Neuronal stem cell (in vitro differentiated cells): ENCODE results near the gene PON1.
A peak's percentile ranks its signal among the peaks of the same experiment; 100 is the strongest.

Source experiments
- DNase-seq: peaks from one replicate; pipeline ENCODE4 v3.0.0-alpha.2; 2013; ENCODE audit warnings: low spot score
- H2AFZ ChIP-seq: one replicate; pipeline ENCODE4 v1.6.1; 2013; ENCODE audit warnings: mild to moderate bottlenecking, low read length, inconsistent platforms
- H2AK5ac ChIP-seq: 2 replicates; pipeline ENCODE4 v1.6.1; 2013; ENCODE audit warnings: low read depth, mild to moderate bottlenecking, inconsistent platforms, low read length, moderate library complexity, mixed read lengths
- H2BK120ac ChIP-seq: 2 replicates; pipeline ENCODE4 v1.6.1; 2013; ENCODE audit warnings: low read depth, mild to moderate bottlenecking, inconsistent platforms, low read length, moderate library complexity, mixed read lengths
- H2BK12ac ChIP-seq: one replicate; pipeline ENCODE4 v1.6.1; 2013; ENCODE audit warnings: low read length, inconsistent platforms
- H2BK15ac ChIP-seq: 2 replicates; pipeline ENCODE4 v1.6.1; 2013; ENCODE audit warnings: mild to moderate bottlenecking, low read length, inconsistent platforms, mixed read lengths
- H2BK5ac ChIP-seq: one replicate; pipeline ENCODE4 v1.6.1; 2013; ENCODE audit warnings: inconsistent platforms, mild to moderate bottlenecking, low read length, moderate library complexity
- H3K14ac ChIP-seq: one replicate; pipeline ENCODE4 v1.6.1; 2013; ENCODE audit warnings: low read length, inconsistent platforms
- H3K18ac ChIP-seq: 2 replicates; pipeline ENCODE4 v1.6.1; 2013; ENCODE audit warnings: low read length, inconsistent platforms
- H3K23ac ChIP-seq: 2 replicates; pipeline ENCODE4 v1.6.1; 2013; ENCODE audit warnings: low read depth, mild to moderate bottlenecking, mixed read lengths, low read length, inconsistent platforms; ENCODE audit not compliant: poor library complexity
- H3K27ac ChIP-seq: replicated peaks from 3 replicates; pipeline ENCODE4 v1.5.1; 2013; ENCODE audit warnings: low read length, inconsistent platforms
- H3K27me3 ChIP-seq, 3 experiments: 2 replicates each; pipeline ENCODE4 v1.6.1; 2013; ENCODE audit warnings: low read length in 3 of 3, mild to moderate bottlenecking in 2 of 3, inconsistent platforms in 1 of 3, low read depth in 1 of 3, mixed read lengths in 1 of 3, moderate library complexity in 1 of 3; ENCODE audit not compliant: control insufficient read depth in 3 of 3, insufficient read depth in 3 of 3
- H3K36me3 ChIP-seq, 2 donors: replicated peaks in 1 of 2; 2 replicates each; pipeline ENCODE4 v1.6.1; 2013; ENCODE audit warnings: low read length in 2 of 2; ENCODE audit not compliant: control insufficient read depth in 2 of 2, insufficient read depth in 2 of 2
- H3K4ac ChIP-seq: 2 replicates; pipeline ENCODE4 v1.6.1; 2013; ENCODE audit warnings: inconsistent platforms, mild to moderate bottlenecking, low read length, moderate library complexity
- H3K4me1 ChIP-seq, 2 donors: 1 replicate in 1 of 2; 2 replicates in 1 of 2; pipeline ENCODE4 v1.6.1; 2013; ENCODE audit warnings: low read length in 2 of 2, low read depth in 1 of 2; ENCODE audit not compliant: control insufficient read depth in 2 of 2, insufficient read depth in 1 of 2
- H3K4me2 ChIP-seq: one replicate; pipeline ENCODE4 v1.6.1; 2013; ENCODE audit warnings: mild to moderate bottlenecking, low read length, inconsistent platforms; ENCODE audit not compliant: insufficient read depth, poor library complexity, severe bottlenecking
- H3K4me3 ChIP-seq, 2 donors: 2 replicates each; pipeline ENCODE4 v1.5.1; 2013; ENCODE audit warnings: low read length in 2 of 2, mild to moderate bottlenecking in 2 of 2, inconsistent platforms in 1 of 2, moderate library complexity in 1 of 2
- H3K79me1 ChIP-seq: one replicate; pipeline ENCODE4 v1.6.1; 2013; ENCODE audit warnings: low read depth, mild to moderate bottlenecking, inconsistent platforms, low read length, moderate library complexity
- H3K9ac ChIP-seq: one replicate; pipeline ENCODE4 v1.6.1; 2013; ENCODE audit warnings: mild to moderate bottlenecking, low read depth, low read length, inconsistent platforms; ENCODE audit not compliant: poor library complexity
- H3K9me3 ChIP-seq, 2 donors: replicated peaks in 1 of 2; 2 replicates each; pipeline versions ENCODE3 to v1.6.1; 2013; ENCODE audit warnings: low read length in 2 of 2, mild to moderate bottlenecking in 2 of 2, inconsistent platforms in 1 of 2, low read depth in 1 of 2, mixed read lengths in 1 of 2, moderate library complexity in 1 of 2; ENCODE audit not compliant: control insufficient read depth in 2 of 2, insufficient read depth in 1 of 2
- H4K8ac ChIP-seq: one replicate; pipeline ENCODE4 v1.6.1; 2013; ENCODE audit warnings: low read depth, mild to moderate bottlenecking, inconsistent platforms, low read length, moderate library complexity
- H4K91ac ChIP-seq: one replicate; pipeline ENCODE4 v1.6.1; 2013; ENCODE audit warnings: low read length, low read depth, mild to moderate bottlenecking, inconsistent platforms; ENCODE audit not compliant: poor library complexity
- WGBS, 2 donors: extraction: QIAGEN DNeasy Blood & Tissue Kit; methylation state at CpG; one replicate each; pipeline ENCODE4 v1.1.7; 2013; ENCODE audit warnings: missing lambda C conversion rate in 2 of 2, mixed read lengths in 1 of 2; ENCODE audit not compliant: insufficient read length in 2 of 2, insufficient replicate concordance in 1 of 2; ENCODE audit errors: extremely low coverage in 2 of 2; 5-methylcytosine and 5-hydroxymethylcytosine counted together

PON1 gene

DNA sequence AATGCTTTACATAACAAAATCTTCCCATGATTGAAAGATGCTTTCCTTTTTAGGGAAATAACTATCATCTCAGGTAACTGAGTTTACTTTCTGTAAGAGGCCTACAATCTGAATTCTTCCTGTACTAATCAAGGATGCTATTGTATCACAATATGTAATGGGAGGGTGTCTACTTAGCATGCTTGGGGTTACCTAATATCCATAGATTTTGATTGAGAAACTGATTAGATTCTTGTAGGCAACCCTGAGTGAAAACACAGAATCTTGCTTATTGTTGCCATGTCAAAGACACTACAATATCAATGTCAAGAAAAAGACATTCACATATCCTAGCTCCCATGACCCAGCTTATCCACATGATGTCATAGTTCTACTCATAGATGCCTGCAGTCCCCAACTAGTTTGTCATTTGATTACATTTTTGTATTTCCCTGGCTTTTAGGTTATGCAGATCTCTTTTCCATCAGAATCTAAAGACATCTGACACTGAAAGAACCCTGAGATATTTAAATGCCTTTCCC, 62.4 kb downstream of the PON1 start:
- Histone ChIP-seq H3K9ac (no peak overlapping the region), H2AFZ (no peak overlapping the region), H3K27ac (no peak overlapping the region), H2BK12ac (no peak overlapping the region), H2BK5ac (no peak overlapping the region), H2BK120ac (no peak overlapping the region), H3K14ac (no peak overlapping the region), H3K18ac (no peak overlapping the region), H3K36me3 (no peaks in the 10 kb centered on the region), H4K91ac (no peak overlapping the region), H2AK5ac (no peak overlapping the region), H2BK15ac (no peak overlapping the region), H3K4me1 (peaks cover 0 to 11% of the 10 kb centered on the region in 2 donors), H3K4me3 (no peak overlapping the region), H4K8ac (no peak overlapping the region), H3K27me3 (no peaks in the 10 kb centered on the region), H3K23ac (no peak overlapping the region), H3K79me1 (peaks cover 2% of the 10 kb centered on the region), H3K4ac (no peak overlapping the region), H3K4me2 (no peak overlapping the region), H3K9me3 (no peaks in the 10 kb centered on the region)
- no peak for DNase-seq

DNA sequence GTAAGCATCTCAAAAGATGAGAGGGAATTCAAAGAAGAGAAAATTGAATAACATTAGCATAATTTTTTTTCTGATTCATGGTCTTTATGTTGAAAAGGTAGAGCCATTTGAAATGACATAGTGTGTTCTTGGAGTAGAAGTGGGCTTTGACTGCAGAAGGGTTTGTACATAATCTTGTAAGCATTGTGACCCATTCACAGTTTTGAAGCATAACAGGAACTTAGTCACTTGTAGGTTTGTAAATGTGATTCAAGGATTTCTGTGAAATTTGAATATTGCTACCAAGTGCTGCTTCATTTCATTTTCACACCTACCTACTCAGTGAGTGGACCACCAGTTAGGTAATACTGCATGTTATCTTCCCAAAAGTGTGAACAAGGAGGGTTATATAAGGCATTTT, 68.6 kb downstream of the PON1 start:
- H3K9me3 ChIP-seq = no peaks in the 10 kb centered on the region
- H2AFZ ChIP-seq = no peak overlapping the region

DNA sequence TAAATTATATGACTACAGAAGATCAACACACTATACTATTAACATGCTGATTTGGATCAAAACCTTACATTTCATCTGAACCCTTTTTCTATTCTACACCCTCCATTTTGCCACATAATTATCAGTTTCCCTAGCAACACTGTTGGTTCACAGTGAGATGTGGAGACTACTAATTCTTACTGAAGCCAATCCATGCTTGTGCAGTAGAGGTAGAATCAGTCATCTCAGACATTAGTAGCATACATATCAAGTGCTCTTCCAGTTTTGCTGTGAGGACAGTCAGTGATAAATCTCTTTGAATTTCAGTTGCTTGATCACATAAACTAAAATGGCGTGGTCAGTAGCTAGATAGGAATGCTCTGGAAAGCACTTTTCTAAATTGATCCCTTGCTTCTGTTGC, 70.3 kb downstream of the PON1 start:
- Histone ChIP-seq H3K27me3 (no peaks in the 10 kb centered on the region), H3K9me3 (no peaks in the 10 kb centered on the region), H2AFZ (peak overlapping the region; percentile 44), H3K9ac (no peak overlapping the region), H2BK5ac (no peak overlapping the region), H3K36me3 (no peaks in the 10 kb centered on the region), H3K27ac (no peak overlapping the region), H3K4me3 (no peak overlapping the region), H3K4me2 (no peak overlapping the region), H2BK12ac (no peak overlapping the region), H3K4ac (no peak overlapping the region), H3K18ac (no peak overlapping the region), H4K8ac (no peak overlapping the region), H3K14ac (no peak overlapping the region), H3K79me1 (no peaks in the 10 kb centered on the region), H4K91ac (no peak overlapping the region), H2BK120ac (no peak overlapping the region), H3K4me1 (peaks cover 3 to 13% of the 10 kb centered on the region in 2 donors), H3K23ac (no peak overlapping the region), H2BK15ac (no peak overlapping the region), H2AK5ac (no peak overlapping the region)
- no CpG with 5 or more reads among the region's 1 CpG for WGBS, 2 donors
- DNase-seq = no peak

More for the DNA sequence above, 68.6 kb downstream of the PON1 start:
- H3K27me3 ChIP-seq = no peaks in the 10 kb centered on the region
- no peak for DNase-seq
- no peaks in the 10 kb centered on the region for H3K79me1 ChIP-seq
- no peak overlapping the region for H4K8ac ChIP-seq
- H3K9ac ChIP-seq = no peak overlapping the region
- no peak overlapping the region for H3K14ac ChIP-seq
- no peaks in the 10 kb centered on the region for H3K36me3 ChIP-seq
- no peak overlapping the region for H4K91ac ChIP-seq
- no peak overlapping the region for H2BK5ac ChIP-seq
- no peak overlapping the region for H2BK15ac ChIP-seq
- no peak overlapping the region for H2BK120ac ChIP-seq
- H3K27ac ChIP-seq = no peak overlapping the region
- no peak overlapping the region for H2BK12ac ChIP-seq
- no peak overlapping the region for H3K23ac ChIP-seq
- peaks cover 0 to 8% of the 10 kb centered on the region in 2 donors for H3K4me1 ChIP-seq
- H3K4ac ChIP-seq = no peak overlapping the region
- H3K18ac ChIP-seq = no peak overlapping the region
- H2AK5ac ChIP-seq = no peak overlapping the region
- H3K4me3 ChIP-seq = no peak overlapping the region
- H3K4me2 ChIP-seq = no peak overlapping the region

DNA sequence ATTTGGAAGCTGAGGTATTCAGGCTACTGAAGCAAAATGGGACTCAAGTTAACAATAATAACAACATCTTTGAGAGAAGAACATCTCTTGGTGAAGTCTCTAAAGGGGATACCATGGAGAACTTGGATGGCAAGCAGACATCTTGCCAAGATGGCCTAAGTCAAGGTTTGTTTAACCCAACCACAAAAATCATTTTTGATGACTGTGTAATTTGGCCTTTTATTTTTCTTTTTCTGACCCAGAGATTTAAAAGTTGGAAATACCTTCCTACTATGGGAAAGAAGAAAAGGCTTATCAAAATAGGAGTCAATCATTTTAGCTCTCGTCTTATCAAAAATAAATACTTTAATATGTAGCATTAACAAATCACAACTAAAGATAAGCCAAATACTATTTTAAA, 72.4 kb downstream of the PON1 start:
- Histone ChIP-seq H2AFZ (no peak overlapping the region), H2BK15ac (no peak overlapping the region), H2AK5ac (no peak overlapping the region), H3K9me3 (no peaks in the 10 kb centered on the region), H3K4me1 (peaks cover 3 to 13% of the 10 kb centered on the region in 2 donors), H4K91ac (no peak overlapping the region), H2BK5ac (no peak overlapping the region), H3K9ac (no peak overlapping the region), H2BK120ac (no peak overlapping the region), H3K23ac (no peak overlapping the region), H3K4me3 (no peak overlapping the region), H3K4me2 (no peak overlapping the region), H3K36me3 (no peaks in the 10 kb centered on the region), H3K4ac (no peak overlapping the region), H3K14ac (no peak overlapping the region), H2BK12ac (no peak overlapping the region), H3K79me1 (no peaks in the 10 kb centered on the region), H3K27me3 (no peaks in the 10 kb centered on the region), H3K18ac (no peak overlapping the region), H3K27ac (no peak overlapping the region), H4K8ac (no peak overlapping the region)
- DNase-seq = no peak
- no CpG with 5 or more reads among the region's 1 CpG for WGBS, 2 donors
